GM19328 (cell line): ENCODE measurements around the gene MXI1.
"Not testable (repeated sequence)": the region's sequence is repeated elsewhere in the genome, so short reads cannot be mapped to it uniquely, and the experiment has no call there.

Experiments used
- ATAC-seq: cut with Tn5 transposase; IDR thresholded peaks from one replicate; pipeline ENCODE4 v1.9.1; 2021; ENCODE audit warnings: mild to moderate bottlenecking, moderate library complexity; ENCODE audit not compliant: unreplicated experiment

Gene MXI1

GRCh38 chr10:110181451-110181850 is 26.0 kb upstream of the MXI1 start:
- ATAC-seq = no peak

GRCh38 chr10:110181911-110182310 is 25.5 kb upstream of the MXI1 start:
- ATAC-seq = no peak

- ATAC-seq = no peak
Observed at GRCh38 chr10:110184398-110184797, 23.0 kb upstream of the MXI1 start.

GRCh38 chr10:110185646-110186182 is 21.7 kb upstream of the MXI1 start:
- ATAC-seq = not testable (repeated sequence)

- no peak for ATAC-seq
Observed at GRCh38 chr10:110190170-110190569, 17.2 kb upstream of the MXI1 start.

- no peak for ATAC-seq
Observed at GRCh38 chr10:110192552-110192951, 14.9 kb upstream of the MXI1 start.

GRCh38 chr10:110200503-110200902 is 6.9 kb upstream of the MXI1 start:
- ATAC-seq = no peak

GRCh38 chr10:110201046-110201445 is 6.4 kb upstream of the MXI1 start:
- ATAC-seq = not testable (repeated sequence)

GRCh38 chr10:110203500-110204455 is 3.6 kb upstream of the MXI1 start:
- no peak for ATAC-seq

GRCh38 chr10:110205051-110205675 is 2.2 kb upstream of the MXI1 start:
- no peak for ATAC-seq

GRCh38 chr10:110207805-110208613 is 604 bp downstream of the MXI1 start:
- ATAC-seq = no peak

GRCh38 chr10:110208614-110209453 is 1.4 kb downstream of the MXI1 start:
- no peak for ATAC-seq

GRCh38 chr10:110209454-110209925 is 2.1 kb downstream of the MXI1 start:
- no peak for ATAC-seq

GRCh38 chr10:110209926-110210673 is 2.7 kb downstream of the MXI1 start:
- no peak for ATAC-seq

- ATAC-seq = peak; percentile 61
Observed at GRCh38 chr10:110210674-110211464, 3.5 kb downstream of the MXI1 start.

GRCh38 chr10:110211465-110211843 is 4.0 kb downstream of the MXI1 start:
- no peak for ATAC-seq

GRCh38 chr10:110212119-110213006 is 5.0 kb downstream of the MXI1 start:
- ATAC-seq = no peak
